Large intestine (tissue), 3 donors: ENCODE results near the gene SASH1. TPM values are rescaled to one million over a fixed set of nuclear protein-coding genes. Genes with fewer than 3 reads are reported as not detected.

Experiments used
- DNase-seq, 2 donors: peaks; one replicate each; pipeline versions ENCODE4 v3.0.0 to v3.0.0-alpha.2; 2013
- H3K27ac ChIP-seq: one replicate; pipeline ENCODE4 v1.5.1; 2013; ENCODE audit warnings: low read length
- H3K27me3 ChIP-seq: 2 replicates; pipeline ENCODE4 v1.6.1; 2013; ENCODE audit warnings: low read length; ENCODE audit not compliant: control insufficient read depth, insufficient read depth
- H3K36me3 ChIP-seq: 2 replicates; pipeline ENCODE4 v1.6.1; 2013; ENCODE audit warnings: low read length; ENCODE audit not compliant: control insufficient read depth, insufficient read depth
- H3K4me1 ChIP-seq: one replicate; pipeline ENCODE4 v1.6.1; 2013; ENCODE audit warnings: low read length; ENCODE audit not compliant: control insufficient read depth, insufficient read depth
- H3K4me3 ChIP-seq: one replicate; pipeline ENCODE4 v1.5.1; 2013; ENCODE audit warnings: low read length
- H3K9me3 ChIP-seq: one replicate; pipeline ENCODE4 v1.6.1; 2013; ENCODE audit warnings: mild to moderate bottlenecking, low read depth, low read length, moderate library complexity; ENCODE audit not compliant: control insufficient read depth
- WGBS: methylation state at CpG from one replicate; pipeline ENCODE4 v1.1.5; 2013; ENCODE audit warnings: low lambda C conversion rate; ENCODE audit not compliant: insufficient coverage; 5-methylcytosine and 5-hydroxymethylcytosine counted together
- polyA plus RNA-seq: library from polyadenylated mRNA; unstranded; fragments of 120-200 nt; gene quantifications from one replicate; pipeline ENCODE4 v1.2.1, GENCODE V29; 2013

SASH1 gene
- polyA plus RNA-seq, 1 donor, result 15.9 TPM

- Histone ChIP-seq H3K9me3 (no peaks in the 10 kb centered on the region), H3K4me1 (no peaks in the 10 kb centered on the region), H3K4me3 (no peak overlapping the region), H3K27me3 (no peaks in the 10 kb centered on the region), H3K36me3 (no peaks in the 10 kb centered on the region), H3K27ac (peak overlapping the region; percentile 40)
- DNase-seq, result no peak
Measured at GRCh38 chr6:148328876-148329555, 13.6 kb upstream of the SASH1 start.

- H3K4me1 ChIP-seq, result no peaks in the 10 kb centered on the region
- H3K9me3 ChIP-seq, result no peaks in the 10 kb centered on the region
- no peak overlapping the region for H3K4me3 ChIP-seq
- H3K27ac ChIP-seq, result no peak overlapping the region
- DNase-seq, result no peak
- whole genome bisulfite sequencing, result 96% methylated on average over 3 of the region's 7 CpGs
- H3K36me3 ChIP-seq, result no peaks in the 10 kb centered on the region
- no peaks in the 10 kb centered on the region for H3K27me3 ChIP-seq
Measured at GRCh38 chr6:148329596-148330381, 12.8 kb upstream of the SASH1 start.

DNA sequence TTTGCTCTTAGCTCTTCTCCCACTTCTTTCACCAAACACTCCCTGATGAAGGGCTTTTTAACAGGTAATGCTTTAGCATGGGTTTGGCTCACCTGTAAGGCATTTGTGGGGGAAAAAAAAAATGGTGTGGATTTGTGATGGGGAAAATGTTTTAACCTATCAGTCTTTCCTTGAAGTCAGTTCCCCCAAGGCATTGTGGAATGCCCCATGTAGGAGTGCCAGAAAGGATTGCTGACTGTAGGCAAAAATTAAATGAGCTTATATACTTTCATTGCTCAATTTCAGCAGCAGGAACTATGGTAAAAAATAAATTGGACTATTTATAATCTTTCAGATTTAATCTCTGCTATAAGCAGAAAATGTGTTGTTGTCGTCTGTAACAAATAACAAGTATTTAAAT is 10.6 kb upstream of the SASH1 start:
- DNase-seq, result no peak
- no peak overlapping the region for H3K4me3 ChIP-seq
- H3K4me1 ChIP-seq, result no peaks in the 10 kb centered on the region
- 100% methylated on average over 1 of the region's 1 CpG for WGBS
- no peaks in the 10 kb centered on the region for H3K9me3 ChIP-seq
- H3K36me3 ChIP-seq, result no peaks in the 10 kb centered on the region
- H3K27me3 ChIP-seq, result no peaks in the 10 kb centered on the region
- H3K27ac ChIP-seq, result no peak overlapping the region

DNA sequence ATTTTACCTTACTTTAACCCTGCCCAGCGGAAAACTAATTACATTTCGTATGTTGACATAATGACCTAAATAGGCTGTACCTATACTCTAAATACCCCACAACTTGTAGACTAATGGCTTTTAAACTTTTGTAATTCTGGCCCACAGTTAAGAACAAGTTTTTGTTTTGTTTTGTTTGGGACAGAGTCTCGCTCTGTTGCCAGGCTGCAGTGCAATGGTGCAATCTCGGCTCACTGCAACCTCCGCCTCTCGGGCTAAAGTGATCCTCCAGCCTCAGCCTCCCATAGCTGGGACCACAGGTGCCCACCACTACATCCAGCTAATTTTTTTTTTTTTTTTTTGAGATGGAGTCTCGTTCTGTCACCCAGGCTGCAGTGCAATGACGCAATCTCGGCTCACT is 5.7 kb upstream of the SASH1 start:
- no peaks in the 10 kb centered on the region for H3K36me3 ChIP-seq
- H3K27me3 ChIP-seq, result no peaks in the 10 kb centered on the region
- H3K9me3 ChIP-seq, result no peaks in the 10 kb centered on the region
- no peak for DNase-seq
- H3K4me1 ChIP-seq, result peaks cover 5% of the 10 kb centered on the region
- H3K4me3 ChIP-seq, result no peak overlapping the region
- H3K27ac ChIP-seq, result no peak overlapping the region
- WGBS, result no CpG with 5 or more reads among the region's 9 CpGs

DNA sequence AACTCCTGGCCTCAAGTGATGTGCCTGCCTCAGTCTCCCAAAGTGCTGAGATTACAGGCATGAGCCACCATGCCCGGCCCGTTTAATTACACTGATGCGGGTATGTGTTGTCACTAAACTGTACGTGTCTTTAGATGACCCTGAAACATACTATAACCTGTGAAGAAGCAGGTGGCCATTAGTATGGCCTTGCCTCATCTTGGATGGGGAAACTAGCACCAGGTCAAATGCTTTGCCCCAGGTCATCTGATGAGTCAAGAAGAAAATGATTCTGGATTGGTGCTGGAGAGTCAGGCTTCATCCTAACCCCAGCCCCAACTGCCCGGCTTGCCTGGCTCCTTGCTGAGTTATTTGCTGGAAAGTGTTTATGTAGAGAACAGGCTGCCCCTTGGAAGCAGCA is 2.9 kb upstream of the SASH1 start:
- no CpG with 5 or more reads among the region's 5 CpGs for whole genome bisulfite sequencing
- Histone ChIP-seq H3K36me3 (no peaks in the 10 kb centered on the region), H3K27me3 (no peaks in the 10 kb centered on the region), H3K27ac (no peak overlapping the region), H3K9me3 (no peaks in the 10 kb centered on the region), H3K4me1 (peaks cover 5% of the 10 kb centered on the region), H3K4me3 (no peak overlapping the region)
- no peak for DNase-seq

- Histone ChIP-seq H3K27ac (no peak overlapping the region), H3K27me3 (no peaks in the 10 kb centered on the region), H3K36me3 (no peaks in the 10 kb centered on the region), H3K4me1 (peaks cover 5% of the 10 kb centered on the region), H3K4me3 (no peak overlapping the region), H3K9me3 (no peaks in the 10 kb centered on the region)
- WGBS, result 83% methylated on average over 1 of the region's 9 CpGs
- DNase-seq, result no peak
Measured at GRCh38 chr6:148340586-148341297, 1.9 kb upstream of the SASH1 start.

DNA sequence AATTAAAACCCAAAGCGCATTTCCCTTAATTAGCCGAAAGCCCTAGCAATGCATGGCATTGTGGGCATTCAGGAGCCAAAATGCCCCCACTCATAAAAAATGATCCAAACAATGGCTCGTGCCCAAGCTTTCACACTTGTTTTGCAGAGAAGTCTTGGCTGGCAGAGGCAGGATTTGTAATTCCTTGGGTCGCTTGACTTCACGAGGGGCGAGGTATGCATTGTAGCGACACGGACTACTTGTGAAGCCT is 613 bp upstream of the SASH1 start:
- WGBS, result 0% methylated on average over 1 of the region's 8 CpGs

GRCh38 chr6:148343047-148343782 is 577 bp downstream of the SASH1 start:
- Histone ChIP-seq H3K4me3 (peak overlapping the region; percentile 59), H3K27ac (peak overlapping the region; percentile 30), H3K9me3 (no peaks in the 10 kb centered on the region), H3K27me3 (no peaks in the 10 kb centered on the region), H3K4me1 (peaks cover 5% of the 10 kb centered on the region), H3K36me3 (no peaks in the 10 kb centered on the region)
- peak in 1 of 2 donors; percentile 24 for DNase-seq
- WGBS, result 40% methylated on average over 1 of the region's 34 CpGs

More for the DNA sequence above, 613 bp upstream of the SASH1 start:
- Histone ChIP-seq H3K4me3 (peak overlapping the region; percentile 49), H3K27me3 (no peaks in the 10 kb centered on the region), H3K4me1 (peaks cover 5% of the 10 kb centered on the region), H3K36me3 (no peaks in the 10 kb centered on the region), H3K27ac (peak overlapping the region; percentile 75), H3K9me3 (no peaks in the 10 kb centered on the region)
- no peak for DNase-seq

GRCh38 chr6:148345176-148345575 is 2.5 kb downstream of the SASH1 start:
- H3K9me3 ChIP-seq, result no peaks in the 10 kb centered on the region
- no peaks in the 10 kb centered on the region for H3K27me3 ChIP-seq
- no peak overlapping the region for H3K27ac ChIP-seq
- no peaks in the 10 kb centered on the region for H3K36me3 ChIP-seq
- no CpG with 5 or more reads among the region's 1 CpG for WGBS
- no peak for DNase-seq
- peaks cover 5% of the 10 kb centered on the region for H3K4me1 ChIP-seq
- no peak overlapping the region for H3K4me3 ChIP-seq

DNA sequence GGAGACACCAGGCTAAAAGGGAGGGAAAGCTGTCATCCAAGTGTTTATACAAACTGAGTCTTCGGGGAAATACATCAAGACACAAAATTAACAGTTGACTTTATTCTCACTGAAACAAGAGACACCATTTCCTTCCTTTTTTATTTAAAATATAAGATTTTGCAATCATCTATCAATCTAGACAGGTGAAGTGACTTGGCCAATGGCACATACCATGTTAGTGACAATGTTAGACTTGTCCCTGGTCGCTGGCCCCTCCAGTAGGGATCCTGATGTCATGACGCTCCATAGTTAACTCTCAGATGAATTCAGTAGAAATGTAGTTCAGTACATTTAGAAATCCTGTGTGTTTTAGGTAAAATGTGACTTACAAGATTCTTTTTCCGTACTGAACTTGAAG is 2.9 kb downstream of the SASH1 start:
- WGBS, result no CpG with 5 or more reads among the region's 4 CpGs
- no peak overlapping the region for H3K27ac ChIP-seq
- DNase-seq, result no peak
- H3K9me3 ChIP-seq, result no peaks in the 10 kb centered on the region
- peaks cover 5% of the 10 kb centered on the region for H3K4me1 ChIP-seq
- no peaks in the 10 kb centered on the region for H3K36me3 ChIP-seq
- H3K4me3 ChIP-seq, result no peak overlapping the region
- H3K27me3 ChIP-seq, result no peaks in the 10 kb centered on the region
